Gastrocnemius medialis (tissue), 4 donors: ENCODE measurements around the gene SLC38A9. TPM values are rescaled to one million over a fixed set of nuclear protein-coding genes. Genes with fewer than 3 reads are reported as not detected.

Experiments
- ATAC-seq, 2 donors: fragments of 150-250 bp; one replicate each; pipeline ENCODE4 v1.9.1; 2016
- DNase-seq, 2 donors: peaks; one replicate each; pipeline ENCODE4 v3.0.0-alpha.2; 2019
- H3K27ac ChIP-seq, 4 donors: fragments of 200-600 bp; sonication (generic); 1 replicate in 1 of 4; 2 replicates in 3 of 4; pipeline ENCODE4 v1.5.1; 2016 to 2018; ENCODE audit warnings: mild to moderate bottlenecking in 2 of 4, moderate library complexity in 1 of 4
- H3K27me3 ChIP-seq, 3 donors: fragments of 200-600 bp; sonication (generic) in 2 of 3; 1 replicate in 1 of 3; 2 replicates in 2 of 3; pipeline versions ENCODE4 v1.5.1 to v1.6.0; 2016 to 2019; ENCODE audit warnings: mild to moderate bottlenecking in 1 of 3, moderate library complexity in 1 of 3
- H3K36me3 ChIP-seq, 2 donors: fragments of 200-600 bp; sonication (generic) in 1 of 2; one replicate each; pipeline ENCODE4 v1.5.1; 2017 to 2018
- H3K4me1 ChIP-seq, 2 donors: fragments of 200-600 bp; sonication (generic) in 1 of 2; one replicate each; pipeline ENCODE4 v1.5.1; 2016 to 2017; ENCODE audit warnings: mild to moderate bottlenecking in 2 of 2
- H3K4me3 ChIP-seq, 4 donors: fragments of 200-600 bp; sonication (generic) in 3 of 4; 1 replicate in 1 of 4; 2 replicates in 3 of 4; pipeline ENCODE4 v1.5.1; 2016 to 2019; ENCODE audit warnings: mild to moderate bottlenecking in 2 of 4
- H3K9me3 ChIP-seq, 3 donors: fragments of 200-600 bp; sonication (generic) in 2 of 3; 1 replicate in 1 of 3; 2 replicates in 2 of 3; pipeline ENCODE4 v1.5.1; 2016 to 2019
- POLR2A ChIP-seq, 2 donors: fragments of 450-650 bp; IDR thresholded peaks; one replicate each; pipeline ENCODE4 v1.6.1; 2017; ENCODE audit warnings: antibody characterized with exemption in 2 of 2, mild to moderate bottlenecking in 2 of 2, moderate library complexity in 2 of 2
- in situ Hi-C, 4 donors: fragments of 200-750 bp; cut with MboI; loops; one replicate each; pipeline versions ENCODE4 v1.15.0 to v1.8.0; 2017; ENCODE audit warnings: low sequenced_read_pairs in 4 of 4
- intact Hi-C: fragments of 100-400 bp; cut with DNase I; formaldehyde crosslinking; loops from one replicate; pipeline ENCODE4 v1.15.1; 2023; ENCODE audit warnings: low total_unique reads
- total RNA-seq, 4 donors: library from RNA; depleted of rRNA; stranded (reverse); fragments of >200 nt; gene quantifications; one replicate each; pipeline versions ENCODE4 v1.1.0 to v1.2.3, GENCODE V29; 2016
- TF ChIP-seq, protein P1 (sequence below), 5 experiments: fragments of 450-650 bp in 3 of 5; fragments of 200-600 bp in 2 of 5; sonication (generic) in 2 of 5; IDR thresholded peaks in 4 of 5; conservative IDR thresholded peaks in 1 of 5; 1 replicate in 4 of 5; 2 replicates in 1 of 5; pipeline ENCODE4 v1.5.1; 2016 to 2019; ENCODE audit warnings: antibody characterized with exemption in 5 of 5, mild to moderate bottlenecking in 3 of 5, moderate library complexity in 3 of 5

SLC38A9 gene
- total RNA-seq, 4 donors from 2014 or later: 5.4 to 11.9 (median 10.2) TPM

DNA sequence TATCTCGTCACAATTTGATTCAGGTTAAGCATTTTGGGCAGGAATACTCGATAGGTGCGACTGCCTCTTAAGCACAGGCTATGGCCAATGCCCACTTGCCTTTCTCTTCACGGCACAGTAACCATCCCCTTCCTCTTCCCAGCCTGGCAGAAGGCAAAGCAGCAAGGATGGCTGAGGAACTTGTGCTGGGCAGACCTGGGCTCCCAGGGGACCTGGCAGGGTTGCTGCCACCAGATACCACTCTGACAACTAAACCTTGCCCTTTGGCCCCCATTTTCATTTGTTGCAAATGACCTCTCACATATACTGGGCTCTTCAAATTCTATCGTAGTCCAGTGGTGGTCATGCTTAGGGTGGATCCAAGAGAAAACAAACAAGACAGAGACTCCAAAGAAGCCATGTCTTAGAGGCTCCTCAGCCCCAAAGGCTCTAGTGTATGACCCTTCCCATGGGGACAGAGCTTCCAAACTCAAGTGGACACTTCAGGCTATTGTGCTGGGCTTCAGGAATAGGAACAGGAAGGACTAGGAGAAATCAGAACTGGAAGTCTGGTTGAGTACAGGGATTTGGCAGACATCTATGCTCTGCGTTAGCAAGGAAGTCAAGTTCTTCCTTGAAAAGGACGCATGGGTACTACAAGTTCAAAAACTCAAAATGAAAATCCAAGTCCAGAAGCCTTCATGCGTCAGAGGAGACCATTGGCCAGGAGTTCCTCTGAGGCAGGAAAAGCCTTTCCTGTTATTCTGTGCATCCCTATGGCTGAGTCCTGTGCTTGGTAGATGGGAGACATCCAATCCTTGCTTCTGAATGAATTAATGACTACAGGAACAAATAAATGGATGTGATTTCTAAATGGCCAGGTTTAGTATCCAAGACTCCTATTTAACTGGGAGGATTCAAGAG is 112.7 kb downstream of the SLC38A9 start:
- DNase-seq (no peak), ATAC-seq (peak; percentile 2 to 4)
- Histone ChIP-seq H3K4me3 (peak overlapping the region in 1 of 4 donors; percentile 4), H3K36me3 (no peaks in the 10 kb centered on the region), H3K27ac (peak overlapping the region; percentile 83 to 89 (median 84)), H3K4me1 (peaks cover 42 to 68% of the 10 kb centered on the region in 2 donors), H3K9me3 (no peaks in the 10 kb centered on the region), H3K27me3 (no peaks in the 10 kb centered on the region)
- TF ChIP-seq, protein P1, sequence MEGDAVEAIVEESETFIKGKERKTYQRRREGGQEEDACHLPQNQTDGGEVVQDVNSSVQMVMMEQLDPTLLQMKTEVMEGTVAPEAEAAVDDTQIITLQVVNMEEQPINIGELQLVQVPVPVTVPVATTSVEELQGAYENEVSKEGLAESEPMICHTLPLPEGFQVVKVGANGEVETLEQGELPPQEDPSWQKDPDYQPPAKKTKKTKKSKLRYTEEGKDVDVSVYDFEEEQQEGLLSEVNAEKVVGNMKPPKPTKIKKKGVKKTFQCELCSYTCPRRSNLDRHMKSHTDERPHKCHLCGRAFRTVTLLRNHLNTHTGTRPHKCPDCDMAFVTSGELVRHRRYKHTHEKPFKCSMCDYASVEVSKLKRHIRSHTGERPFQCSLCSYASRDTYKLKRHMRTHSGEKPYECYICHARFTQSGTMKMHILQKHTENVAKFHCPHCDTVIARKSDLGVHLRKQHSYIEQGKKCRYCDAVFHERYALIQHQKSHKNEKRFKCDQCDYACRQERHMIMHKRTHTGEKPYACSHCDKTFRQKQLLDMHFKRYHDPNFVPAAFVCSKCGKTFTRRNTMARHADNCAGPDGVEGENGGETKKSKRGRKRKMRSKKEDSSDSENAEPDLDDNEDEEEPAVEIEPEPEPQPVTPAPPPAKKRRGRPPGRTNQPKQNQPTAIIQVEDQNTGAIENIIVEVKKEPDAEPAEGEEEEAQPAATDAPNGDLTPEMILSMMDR (IDR thresholded peaks at IDR 0.05 in 4 of 5, conservative IDR thresholded peaks at IDR 0.05 in 1 of 5): no peak
- TF ChIP-seq POLR2A (IDR thresholded peaks at IDR 0.05): no peak
- intact Hi-C loops (loop anchor here (2.0 kb wide), 2 partner anchors 35 to 161 kb away; no protein-coding TSS in a partner anchor), in situ Hi-C loops (loop anchor here in 2 of 4 donors (5.0 to 10.0 kb wide), 2 partner anchors 62 to 165 kb away; no protein-coding TSS in a partner anchor)

DNA sequence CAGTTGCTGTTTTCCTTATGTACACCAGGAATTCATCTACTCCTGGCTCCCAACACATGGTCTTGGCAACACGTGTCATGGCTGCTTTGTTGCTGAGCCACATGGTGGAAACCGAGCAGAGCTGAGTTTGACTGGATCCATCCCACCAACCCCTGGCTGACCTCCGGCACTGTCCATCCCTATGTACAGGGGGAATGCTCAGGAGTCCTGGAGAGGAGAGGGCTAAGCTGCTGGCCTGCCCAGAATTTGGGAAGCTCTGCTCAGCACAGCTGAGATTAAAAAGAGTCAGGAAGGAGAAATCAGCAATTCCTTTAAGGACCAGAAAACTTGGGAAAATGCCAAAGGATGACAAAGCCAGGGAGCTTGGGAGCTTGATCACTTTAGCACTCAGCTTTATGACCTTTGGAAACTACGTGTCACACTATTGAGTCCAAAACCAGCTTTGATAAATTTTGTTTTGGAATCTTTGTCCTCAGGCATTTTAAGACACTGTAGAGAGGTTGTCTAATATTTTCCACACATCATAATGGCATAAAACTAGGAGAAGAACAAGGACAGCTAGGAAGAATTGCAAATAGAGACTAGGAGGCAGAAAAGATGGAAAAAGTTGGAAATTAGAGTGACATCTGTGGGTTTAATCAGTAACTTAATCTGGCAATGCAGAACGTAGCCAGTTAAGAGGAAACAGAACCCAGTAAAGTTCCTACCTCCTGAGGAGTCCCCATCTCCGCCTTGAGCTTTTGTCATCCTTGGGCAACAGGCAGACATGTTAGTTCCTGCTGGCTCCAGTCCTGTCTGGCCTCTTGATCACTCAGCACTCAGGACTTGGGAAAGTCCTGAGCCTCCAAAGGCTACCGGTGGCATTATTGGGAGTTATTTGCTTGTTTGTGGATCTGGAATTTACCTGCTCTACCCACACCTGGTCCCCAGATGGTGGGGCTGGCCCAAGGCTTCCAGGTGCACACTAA is 114.8 kb downstream of the SLC38A9 start:
- H3K27me3 ChIP-seq: no peaks in the 10 kb centered on the region
- ATAC-seq: no peak

DNA sequence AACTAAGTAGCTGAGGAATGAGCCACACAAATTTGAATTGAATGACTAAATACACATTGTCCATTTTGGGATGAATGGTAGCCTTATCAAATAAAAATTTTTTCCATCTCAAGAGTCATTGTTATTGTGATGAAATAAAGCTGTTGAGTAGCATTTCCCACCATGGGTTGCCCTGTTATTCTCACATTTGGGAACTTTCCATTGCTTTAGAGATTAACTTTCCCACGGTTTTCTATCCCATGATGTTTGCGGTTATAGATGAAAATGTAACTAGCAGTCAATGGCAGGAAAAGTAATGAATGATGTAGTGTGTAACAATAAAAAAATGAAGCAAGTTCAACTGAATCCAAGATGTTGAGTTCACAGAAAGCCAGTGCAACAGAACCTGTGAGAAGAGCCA is 117.5 kb downstream of the SLC38A9 start:
- DNase-seq (no peak), ATAC-seq (no peak)
- no peaks in the 10 kb centered on the region for H3K36me3 ChIP-seq
- no peaks in the 10 kb centered on the region for H3K27me3 ChIP-seq
- no peak overlapping the region for H3K27ac ChIP-seq
- in situ Hi-C loops: loop anchor here in 1 of 4 donors (5.0 kb wide), 1 partner anchor 57 kb away; no protein-coding TSS in a partner anchor
- peaks cover 18 to 30% of the 10 kb centered on the region in 2 donors for H3K4me1 ChIP-seq
- intact Hi-C loops: no loop called here
- TF ChIP-seq, protein P1 (IDR thresholded peaks at IDR 0.05 in 4 of 5, conservative IDR thresholded peaks at IDR 0.05 in 1 of 5): no peak
- TF ChIP-seq POLR2A (IDR thresholded peaks at IDR 0.05): no peak
- no peaks in the 10 kb centered on the region for H3K9me3 ChIP-seq
- H3K4me3 ChIP-seq: no peak overlapping the region

More for the DNA sequence above, 114.8 kb downstream of the SLC38A9 start:
- intact Hi-C loops: no loop called here
- Histone ChIP-seq H3K27ac (peak overlapping the region; percentile 73 to 84 (median 84)), H3K9me3 (no peaks in the 10 kb centered on the region), H3K36me3 (no peaks in the 10 kb centered on the region), H3K4me3 (no peak overlapping the region), H3K4me1 (peaks cover 37 to 53% of the 10 kb centered on the region in 2 donors)
- TF ChIP-seq, protein P1 (IDR thresholded peaks at IDR 0.05 in 4 of 5, conservative IDR thresholded peaks at IDR 0.05 in 1 of 5): no peak
- TF ChIP-seq POLR2A (IDR thresholded peaks at IDR 0.05): no peak
- DNase-seq: peak; percentile 17 to 40
- in situ Hi-C loops: loop anchor here in 1 of 4 donors (5.0 kb wide), 1 partner anchor 60 kb away; no protein-coding TSS in a partner anchor

DNA sequence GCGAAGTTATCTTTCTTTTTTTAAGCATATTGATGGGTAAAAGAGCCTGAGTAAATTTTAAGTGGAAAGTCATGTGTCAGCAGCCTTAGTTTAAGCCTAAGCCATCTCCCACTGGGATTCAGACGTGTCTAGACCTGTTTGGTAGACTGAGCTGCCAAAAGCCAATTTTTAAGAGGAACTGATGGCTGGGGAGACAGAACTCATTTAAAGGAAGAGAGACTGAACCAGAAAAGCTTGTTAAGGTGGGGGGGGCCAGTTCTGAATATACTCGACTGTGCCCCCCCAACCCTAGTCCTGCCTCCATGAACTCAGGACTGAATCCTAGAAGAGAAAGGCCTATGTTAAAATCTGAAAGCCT is 119.0 kb downstream of the SLC38A9 start:
- H3K4me1 ChIP-seq: peaks cover 17% of the 10 kb centered on the region in 2 donors
- H3K36me3 ChIP-seq: no peaks in the 10 kb centered on the region
- DNase-seq (no peak), ATAC-seq (no peak)
- H3K9me3 ChIP-seq: no peaks in the 10 kb centered on the region
- in situ Hi-C loops: no loop called here
- no peak for TF ChIP-seq POLR2A (IDR thresholded peaks at IDR 0.05)
- TF ChIP-seq, protein P1 (IDR thresholded peaks at IDR 0.05 in 4 of 5, conservative IDR thresholded peaks at IDR 0.05 in 1 of 5): no peak
- H3K27ac ChIP-seq: peak overlapping the region in 1 of 4 donors; percentile 52
- H3K27me3 ChIP-seq: no peaks in the 10 kb centered on the region
- intact Hi-C loops: no loop called here
- no peak overlapping the region for H3K4me3 ChIP-seq
